ENCODE results near the gene ZNF99.

Gene ZNF99

DNA sequence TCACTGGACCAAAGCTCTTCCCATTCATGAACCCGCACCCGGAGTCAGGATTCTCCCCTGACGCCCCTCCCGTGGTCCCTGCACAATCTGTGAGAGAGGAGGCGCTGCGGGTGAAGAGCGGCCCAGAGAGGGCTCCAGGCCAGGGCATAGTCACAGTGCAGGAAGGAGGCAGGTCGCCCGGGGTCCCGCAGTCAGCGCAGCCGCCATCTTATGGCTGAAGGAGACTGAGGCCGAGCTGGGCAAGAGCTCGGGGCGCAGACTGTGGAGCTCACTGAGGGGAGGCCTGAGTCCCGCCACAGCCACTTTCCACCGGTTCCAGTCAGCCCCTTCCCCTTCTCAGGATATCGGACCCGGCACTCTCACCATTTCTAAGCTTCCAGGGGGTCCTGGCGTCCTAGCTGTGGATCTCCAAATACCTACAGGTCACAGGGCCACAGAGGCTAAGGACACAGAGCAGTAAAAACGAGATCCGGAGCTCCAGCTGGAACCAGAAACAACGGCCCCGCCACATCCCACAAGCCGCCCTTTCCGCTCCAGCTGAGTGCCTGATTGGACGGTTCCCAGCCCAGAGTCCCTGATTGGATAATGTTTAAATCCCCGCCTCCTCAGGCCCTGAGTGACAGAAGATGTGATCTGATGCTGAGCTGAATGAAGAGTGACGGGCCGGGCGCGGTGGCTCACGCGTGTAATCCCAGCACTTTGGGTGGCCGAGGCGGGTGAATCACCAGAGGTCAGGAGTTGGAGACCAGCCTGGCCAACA, at the start of gene ZNF99:
Gene ZNF99 (minus strand): TSS at position 501 of the 760 bp plus-strand sequence. CDS start 135 bp downstream, at position 366.
- no peak within 1 kb of the TSS for H3K4me3 ChIP-seq (ENCODE audit: low read depth, low read length)
- in situ Hi-C loops (cut with HindIII; ENCODE audit: low sequenced_read_pairs), result no loop called here
- TF ChIP-seq, protein P1, sequence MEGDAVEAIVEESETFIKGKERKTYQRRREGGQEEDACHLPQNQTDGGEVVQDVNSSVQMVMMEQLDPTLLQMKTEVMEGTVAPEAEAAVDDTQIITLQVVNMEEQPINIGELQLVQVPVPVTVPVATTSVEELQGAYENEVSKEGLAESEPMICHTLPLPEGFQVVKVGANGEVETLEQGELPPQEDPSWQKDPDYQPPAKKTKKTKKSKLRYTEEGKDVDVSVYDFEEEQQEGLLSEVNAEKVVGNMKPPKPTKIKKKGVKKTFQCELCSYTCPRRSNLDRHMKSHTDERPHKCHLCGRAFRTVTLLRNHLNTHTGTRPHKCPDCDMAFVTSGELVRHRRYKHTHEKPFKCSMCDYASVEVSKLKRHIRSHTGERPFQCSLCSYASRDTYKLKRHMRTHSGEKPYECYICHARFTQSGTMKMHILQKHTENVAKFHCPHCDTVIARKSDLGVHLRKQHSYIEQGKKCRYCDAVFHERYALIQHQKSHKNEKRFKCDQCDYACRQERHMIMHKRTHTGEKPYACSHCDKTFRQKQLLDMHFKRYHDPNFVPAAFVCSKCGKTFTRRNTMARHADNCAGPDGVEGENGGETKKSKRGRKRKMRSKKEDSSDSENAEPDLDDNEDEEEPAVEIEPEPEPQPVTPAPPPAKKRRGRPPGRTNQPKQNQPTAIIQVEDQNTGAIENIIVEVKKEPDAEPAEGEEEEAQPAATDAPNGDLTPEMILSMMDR (IDR thresholded peaks at IDR 0.05; ENCODE audit: low read depth, low read length, missing control alignments), result no peak
- no peak for DNase-seq (ENCODE audit: low read depth)

DNA sequence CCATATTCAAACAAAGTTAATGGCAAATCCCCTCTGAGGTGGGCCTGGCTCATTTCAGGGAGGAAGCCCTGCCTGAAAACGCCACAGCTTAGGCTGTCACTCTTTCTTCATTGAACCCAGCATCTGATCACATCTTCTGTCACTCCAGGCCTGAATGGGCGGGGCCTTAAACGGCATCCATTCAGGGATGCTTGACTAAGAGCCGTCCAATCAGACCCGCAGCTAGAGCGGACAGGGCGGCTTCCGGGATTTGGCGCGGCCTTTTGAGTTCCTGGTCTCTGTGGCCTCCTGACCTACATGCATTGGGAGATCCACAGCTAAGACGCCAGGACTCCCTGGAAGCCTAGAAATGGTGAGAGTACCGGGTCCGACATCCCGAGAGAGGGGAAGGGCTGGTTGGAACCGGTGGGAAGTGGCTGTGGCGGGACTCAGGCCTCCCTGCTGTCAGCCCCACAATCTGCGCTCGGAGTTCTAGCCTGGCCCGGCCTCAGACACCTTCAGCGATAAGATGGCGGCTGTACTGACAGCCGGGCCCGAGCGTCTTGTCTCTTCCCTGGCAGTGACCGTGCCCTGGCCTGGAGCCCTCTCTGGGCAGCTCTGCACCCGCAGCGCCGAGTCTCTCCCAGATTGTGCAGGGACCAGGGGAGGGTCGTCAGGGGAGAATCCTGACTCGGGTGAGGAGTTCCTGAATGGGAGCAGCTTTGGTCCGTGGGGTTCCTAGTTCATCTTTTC, 48.2 kb upstream of the ZNF99 start, which contains the start of gene ZNF723:
Gene ZNF723 (plus strand): TSS at position 261 of the 732 bp plus-strand sequence. CDS start 89 bp downstream, at position 350.
- TF ChIP-seq, protein P1 (IDR thresholded peaks at IDR 0.05; ENCODE audit: low read depth, low read length, missing control alignments), result no peak
- in situ Hi-C loops (cut with HindIII; ENCODE audit: low sequenced_read_pairs), result no loop called here
- DNase-seq (ENCODE audit: low read depth), result no peak
- no peak within 1 kb of the TSS for H3K4me3 ChIP-seq (ENCODE audit: low read depth, low read length)

DNA sequence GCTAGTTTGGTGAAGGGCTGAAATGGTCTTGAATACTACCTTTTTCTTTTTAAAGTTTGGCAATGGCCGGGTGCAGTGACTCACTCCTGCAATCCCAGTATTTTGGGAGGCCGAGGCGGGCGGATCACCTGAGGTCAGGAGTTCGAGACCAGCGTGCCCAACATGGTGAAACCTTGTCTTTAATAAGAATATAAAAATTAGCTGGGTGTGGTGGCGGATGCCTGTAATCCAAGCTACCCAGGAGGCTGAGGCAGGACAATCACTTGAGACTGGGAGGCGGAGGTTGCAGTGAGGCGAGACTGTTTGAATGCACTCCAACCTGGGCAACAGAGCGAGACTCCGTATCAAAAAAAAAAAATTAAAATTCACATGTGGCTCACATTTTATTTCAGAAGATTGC, 47.3 kb upstream of the ZNF99 start:
- in situ Hi-C loops (cut with HindIII; ENCODE audit: low sequenced_read_pairs), result no loop called here
- TF ChIP-seq, protein P1 (IDR thresholded peaks at IDR 0.05; ENCODE audit: low read depth, low read length, missing control alignments), result no peak
- DNase-seq (ENCODE audit: low read depth), result no peak
- H3K4me3 ChIP-seq (ENCODE audit: low read depth, low read length), result no peak overlapping the region

DNA sequence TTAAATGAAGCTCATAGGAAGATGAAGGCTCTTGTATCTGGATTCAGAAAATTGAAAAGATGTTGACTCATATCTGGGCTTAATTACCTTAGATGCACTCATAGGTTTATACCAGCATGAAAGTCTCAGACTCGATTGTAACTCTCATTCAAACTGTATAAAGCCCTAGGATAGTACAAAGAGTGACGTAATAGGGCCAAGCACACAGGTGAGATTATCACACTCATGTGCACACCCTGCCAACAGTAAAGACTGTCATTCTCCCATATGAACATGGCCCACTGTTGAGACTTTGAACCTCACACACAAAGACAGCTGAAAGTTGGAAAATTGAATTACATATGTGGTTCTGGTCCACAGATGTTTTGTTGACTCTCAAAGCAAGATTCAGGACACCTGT, 30.2 kb upstream of the ZNF99 start:
- TF ChIP-seq, protein P1 (IDR thresholded peaks at IDR 0.05; ENCODE audit: low read depth, low read length, missing control alignments), result no peak
- in situ Hi-C loops (cut with HindIII; ENCODE audit: low sequenced_read_pairs), result no loop called here
- H3K4me3 ChIP-seq (ENCODE audit: low read depth, low read length), result no peak overlapping the region
- DNase-seq (ENCODE audit: low read depth), result no peak

DNA sequence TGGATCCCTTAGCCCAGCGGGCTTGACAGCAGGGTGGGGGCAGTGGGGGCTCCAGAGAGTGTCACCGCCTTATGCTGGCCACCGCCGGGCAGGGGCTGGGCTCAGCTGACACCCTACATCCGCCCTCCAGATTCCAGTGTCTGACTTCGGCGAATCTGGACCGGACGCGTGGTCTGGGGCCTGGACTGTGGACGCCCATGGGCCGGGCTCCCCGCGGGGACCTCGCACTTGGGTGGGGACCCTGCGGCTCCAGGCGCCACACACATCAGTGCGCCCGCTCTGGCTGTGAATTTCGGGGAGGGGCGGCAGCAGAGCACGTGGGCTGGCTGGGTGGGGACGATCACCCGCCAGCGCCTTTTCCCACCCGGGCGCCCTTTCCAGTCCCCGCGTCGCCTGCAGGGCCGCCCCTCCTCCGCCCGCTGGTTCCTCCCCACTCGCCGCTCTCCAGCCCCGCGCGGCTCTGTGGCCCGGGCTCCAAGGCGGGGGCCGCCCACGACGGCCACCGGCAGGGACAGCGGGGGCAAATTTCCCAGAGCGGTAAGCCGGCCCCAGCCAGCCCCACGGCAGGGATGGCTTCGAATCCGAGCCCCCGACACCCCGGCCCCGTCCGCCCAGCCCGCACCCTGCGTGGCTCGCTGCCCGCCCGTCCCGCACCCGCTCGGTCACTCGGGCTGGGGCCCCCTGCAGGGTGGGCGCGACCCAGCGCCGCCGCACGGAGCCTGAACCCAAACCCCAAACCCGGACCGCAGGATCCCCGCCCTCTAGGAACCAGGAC, 23.3 kb upstream of the ZNF99 start:
- in situ Hi-C loops (cut with HindIII; ENCODE audit: low sequenced_read_pairs), result no loop called here
- TF ChIP-seq, protein P1 (IDR thresholded peaks at IDR 0.05; ENCODE audit: low read depth, low read length, missing control alignments), result no peak
- DNase-seq (ENCODE audit: low read depth), result no peak
- no peak overlapping the region for H3K4me3 ChIP-seq (ENCODE audit: low read depth, low read length)

DNA sequence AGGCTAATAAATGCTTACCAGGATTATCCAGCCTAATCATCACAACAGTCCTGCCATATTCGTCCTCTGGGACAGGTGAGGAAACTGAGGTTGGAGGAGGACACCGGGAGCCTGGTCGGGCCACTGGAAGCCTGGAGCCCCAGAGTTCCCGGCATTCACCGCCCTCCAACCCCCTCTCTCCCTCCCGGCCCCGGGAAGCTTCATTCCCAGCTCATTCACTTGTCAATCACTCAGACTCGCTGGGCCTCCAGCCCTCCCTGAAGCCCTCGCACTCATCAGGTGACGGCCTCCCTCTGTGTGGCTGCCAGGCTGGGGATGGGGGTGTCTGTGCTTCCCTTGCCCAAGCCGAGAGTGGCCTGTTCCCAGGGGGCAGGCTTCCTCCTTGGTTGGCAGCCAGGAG, 22.5 kb upstream of the ZNF99 start:
- no peak for DNase-seq (ENCODE audit: low read depth)
- TF ChIP-seq, protein P1 (IDR thresholded peaks at IDR 0.05; ENCODE audit: low read depth, low read length, missing control alignments), result no peak
- in situ Hi-C loops (cut with HindIII; ENCODE audit: low sequenced_read_pairs), result no loop called here
- H3K4me3 ChIP-seq (ENCODE audit: low read depth, low read length), result no peak overlapping the region

Measured in astrocyte of the cerebellum (primary cell).